ENCODE data around the gene ZFY.
"Not testable (repeated sequence)": the region's sequence is repeated elsewhere in the genome, so short reads cannot be mapped to it uniquely, and the experiment has no call there.

The ZFY gene

DNA sequence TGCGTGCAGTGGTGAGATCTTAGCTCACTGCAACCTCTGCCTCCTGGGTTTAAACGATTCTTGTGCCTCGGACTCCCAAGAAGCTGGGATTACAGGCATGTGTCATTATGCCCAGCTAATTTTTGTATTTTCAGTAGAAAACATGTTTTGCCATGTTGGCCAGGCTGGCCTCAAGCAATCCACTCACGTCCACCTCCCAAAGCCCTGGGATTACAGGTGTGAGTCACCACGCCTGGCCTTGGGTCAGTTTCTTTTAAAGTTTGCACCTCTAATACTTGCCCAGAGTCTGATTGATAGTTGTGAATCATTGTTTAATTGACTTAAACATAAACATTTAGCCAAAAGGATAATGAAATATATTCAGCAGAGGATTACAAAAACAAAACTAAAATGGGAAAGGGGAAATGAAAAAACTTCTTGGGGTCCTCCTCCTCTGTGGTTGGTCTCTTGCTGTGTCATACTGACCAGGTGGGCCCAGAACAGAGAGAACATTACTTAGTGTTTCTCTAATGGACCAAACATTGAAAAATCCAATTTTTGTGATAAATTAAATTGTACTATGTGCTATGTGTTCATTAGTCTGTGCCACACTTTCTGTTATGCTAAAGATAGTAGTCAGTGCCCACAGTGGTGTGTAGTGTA lies 38.0 kb downstream of the ZFY start:
- DNase-seq: no peak

GRCh38 chrY:2979283-2979682 lies 44.1 kb downstream of the ZFY start:
- DNase-seq: no peak

- DNase-seq: no peak
Measured at GRCh38 chrY:2984491-2984890, 49.3 kb downstream of the ZFY start.

GRCh38 chrY:2987178-2987577 lies 52.0 kb downstream of the ZFY start:
- not testable (repeated sequence) for DNase-seq

DNA sequence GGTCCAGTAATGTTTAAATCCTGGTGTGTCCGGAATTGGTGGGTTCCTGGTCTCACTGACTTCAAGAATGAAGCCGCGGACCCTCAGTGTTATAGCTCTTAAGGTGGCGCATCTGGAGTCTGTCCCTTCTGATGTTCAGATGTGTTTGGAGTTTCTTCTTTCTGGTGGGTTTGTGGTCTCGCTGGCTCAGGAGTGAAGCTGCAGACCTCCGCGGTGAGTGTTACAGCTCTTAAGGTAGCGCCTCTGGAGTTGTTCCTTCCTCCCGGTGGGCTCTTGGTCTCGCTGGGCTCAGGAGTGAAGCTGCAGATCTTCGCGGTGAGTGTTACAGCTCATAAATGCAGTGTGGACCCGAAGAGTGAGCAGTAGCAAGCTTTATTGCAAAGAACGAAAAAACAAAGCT lies 62.2 kb downstream of the ZFY start:
- not testable (repeated sequence) for DNase-seq

GRCh38 chrY:3002190-3002589 lies 67.0 kb downstream of the ZFY start:
- DNase-seq: no peak

- DNase-seq: peak in 9 of 56 donors; percentile 0 to 8 (median 0)
Measured at GRCh38 chrY:3002680-3003515, 67.7 kb downstream of the ZFY start.

- DNase-seq: no peak
Measured at GRCh38 chrY:3003516-3003830, 68.3 kb downstream of the ZFY start.

GRCh38 chrY:3003846-3004245 lies 68.7 kb downstream of the ZFY start:
- peak in 3 of 56 donors; percentile 0 for DNase-seq

GRCh38 chrY:3006031-3006430 lies 70.8 kb downstream of the ZFY start:
- not testable (repeated sequence) for DNase-seq

DNA sequence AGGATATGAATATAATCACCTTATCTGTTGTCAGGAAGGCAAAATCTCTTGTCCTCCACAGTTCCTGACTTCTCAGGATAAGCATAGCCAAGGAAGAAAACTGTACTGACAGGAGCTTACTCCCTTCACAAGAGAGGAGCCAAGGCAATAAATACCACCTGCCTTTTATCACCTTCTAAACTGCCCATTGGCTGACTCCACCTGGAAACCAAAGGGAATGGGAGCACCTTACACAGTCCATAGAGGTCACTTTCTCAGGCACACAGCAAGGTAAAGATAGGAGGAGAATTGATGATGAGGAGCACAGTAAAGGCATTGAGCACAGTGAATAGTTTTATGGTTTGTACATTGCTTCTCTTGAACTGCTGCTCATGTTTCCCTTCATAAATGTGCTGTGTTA lies 72.8 kb downstream of the ZFY start:
- no peak for DNase-seq

- no peak for DNase-seq
Measured at GRCh38 chrY:3012226-3012625, 77.0 kb downstream of the ZFY start.

DNA sequence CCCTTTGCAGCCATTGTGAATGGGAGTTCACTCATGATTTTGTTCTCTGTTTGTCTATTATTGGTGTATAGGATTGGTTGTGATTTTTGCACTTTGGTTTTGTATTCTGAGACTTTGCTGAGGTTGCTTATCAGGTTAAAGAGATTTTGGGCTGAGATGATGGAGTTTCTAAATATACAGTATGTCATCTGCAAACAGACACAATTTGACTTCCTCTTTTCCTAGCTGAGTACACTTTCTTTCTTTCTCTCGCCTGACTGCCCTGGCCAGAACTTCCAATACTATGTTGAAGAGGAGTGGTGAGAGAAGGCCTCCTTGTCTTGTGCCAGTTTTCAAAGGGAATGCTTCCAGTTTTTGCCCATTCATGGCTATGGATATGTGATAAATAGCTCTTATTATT lies 81.4 kb downstream of the ZFY start:
- DNase-seq: no peak

- DNase-seq: no peak
Measured at GRCh38 chrY:3018546-3018945, 83.4 kb downstream of the ZFY start.

GRCh38 chrY:3019584-3019983 lies 84.4 kb downstream of the ZFY start:
- DNase-seq: no peak

DNA sequence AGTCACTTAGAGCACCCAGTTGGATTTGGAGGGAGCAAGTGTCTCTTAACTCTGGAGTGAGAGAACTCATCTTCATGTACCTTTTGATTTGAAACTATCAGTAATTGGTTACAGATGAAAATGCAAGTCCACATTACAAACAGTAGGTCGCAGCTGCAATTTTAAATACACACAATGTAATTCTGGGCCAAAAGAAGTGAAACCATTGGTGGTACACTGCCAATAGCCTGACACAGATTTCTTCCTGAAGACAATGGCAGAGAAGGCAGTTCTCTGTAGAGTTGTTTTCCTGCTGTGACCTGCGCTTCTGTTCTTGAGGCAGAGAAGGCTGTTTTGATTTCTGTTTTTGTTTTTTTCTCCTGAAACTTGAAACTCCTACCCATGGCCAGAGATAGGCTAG lies 86.0 kb downstream of the ZFY start:
- no peak for DNase-seq

GRCh38 chrY:3023606-3024005 lies 88.4 kb downstream of the ZFY start:
- DNase-seq: no peak

DNA sequence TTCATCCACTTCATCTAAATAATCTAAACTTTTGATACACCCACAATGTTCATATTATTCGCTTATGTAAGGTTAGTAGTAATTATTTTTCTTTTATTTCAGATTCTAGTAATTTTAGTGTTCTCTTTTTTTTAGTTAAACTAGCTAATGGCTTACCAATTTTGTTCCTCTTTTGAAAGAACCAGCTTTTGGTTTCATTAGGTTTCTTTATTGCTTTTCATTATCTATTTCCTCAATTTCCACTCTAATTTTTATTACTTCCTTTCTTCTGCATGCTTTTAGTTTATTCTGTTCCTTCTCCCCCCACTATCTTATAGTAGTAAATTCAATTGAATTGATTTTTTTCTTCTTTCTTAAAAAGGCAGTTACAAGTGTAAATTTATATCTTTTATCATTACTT lies 90.2 kb downstream of the ZFY start:
- DNase-seq: no peak
